Measurements from ENCODE around the gene ACSF3.

The ACSF3 gene

DNA sequence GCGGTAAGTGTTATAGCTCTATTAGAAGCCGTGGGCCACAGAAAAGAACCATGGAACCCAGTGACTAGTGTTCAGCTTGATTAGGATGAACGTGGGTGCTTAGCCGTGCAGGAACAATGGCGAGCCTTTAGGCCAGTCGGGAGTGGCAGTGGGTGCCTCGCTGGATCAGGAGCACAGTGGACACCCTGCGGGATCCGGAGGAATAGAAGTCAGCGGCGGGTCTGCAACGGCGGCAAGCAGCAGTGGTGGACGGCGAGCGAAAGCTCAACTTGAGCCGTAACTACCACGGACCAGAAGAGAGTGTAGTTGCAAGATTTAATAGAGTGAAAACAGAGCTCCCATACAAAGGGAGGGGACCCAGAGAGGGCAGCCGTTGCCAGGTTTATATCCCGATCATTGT is 40.6 kb downstream of the ACSF3 start:
- no peak for DNase-seq

DNA sequence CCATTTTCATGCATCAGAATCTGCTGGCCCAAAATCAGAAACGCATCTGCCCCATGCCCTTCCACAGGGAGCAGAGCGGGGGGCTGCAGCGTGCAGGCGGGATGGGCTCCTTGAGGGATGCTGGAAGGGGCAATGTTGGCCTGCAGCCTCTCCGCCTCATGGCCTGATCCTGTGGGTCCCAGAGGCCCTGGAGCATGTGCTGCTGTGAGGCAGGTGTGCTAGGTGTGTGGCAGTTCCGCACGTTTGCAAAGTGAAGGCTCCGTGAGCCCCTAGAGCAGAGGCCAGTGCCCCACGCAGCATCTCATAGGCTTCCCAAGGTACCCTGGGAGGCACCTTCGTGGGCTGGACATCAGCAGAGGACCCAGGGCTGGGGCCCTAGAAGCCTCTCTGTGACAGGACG is 41.5 kb downstream of the ACSF3 start:
- DNase-seq, result no peak

DNA sequence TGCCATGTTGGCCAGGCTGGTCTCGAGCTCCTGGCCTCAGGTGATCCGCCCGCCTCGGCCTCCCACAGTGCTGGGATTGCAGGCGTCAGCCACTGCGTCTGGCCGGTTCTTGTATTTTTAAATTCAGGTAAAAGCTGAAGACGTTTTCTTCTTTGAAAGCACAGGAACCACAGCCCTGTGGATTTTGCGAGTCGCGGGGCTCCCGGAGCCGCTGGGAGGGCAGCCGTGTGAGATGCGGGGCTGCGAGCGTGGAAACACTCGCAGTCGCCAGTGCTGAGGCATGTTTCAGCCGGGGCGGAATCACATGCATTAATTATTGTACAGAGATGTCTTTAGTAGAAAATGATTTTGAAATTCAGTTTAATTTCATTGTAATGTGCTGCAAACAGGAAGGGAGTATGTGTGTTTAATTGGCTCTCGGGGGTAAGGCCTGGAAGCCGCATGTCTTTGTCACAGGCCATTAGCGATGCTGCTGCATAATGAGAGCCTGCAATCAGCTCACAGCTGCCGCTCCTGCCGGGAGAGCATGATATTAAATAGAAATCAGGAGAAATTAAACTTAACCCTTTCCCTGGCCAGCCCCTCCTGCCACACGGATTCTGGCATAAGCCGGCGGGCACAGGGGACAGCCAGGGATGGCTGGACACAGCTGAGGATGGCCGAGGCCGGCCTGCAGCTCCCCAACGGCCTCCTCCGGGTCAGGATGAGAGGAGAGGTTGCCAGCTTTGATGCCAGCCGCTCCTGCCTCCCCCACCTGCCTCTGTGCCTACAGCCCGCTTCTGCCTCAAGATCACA is 42.5 kb downstream of the ACSF3 start:
- no peak for DNase-seq

DNA sequence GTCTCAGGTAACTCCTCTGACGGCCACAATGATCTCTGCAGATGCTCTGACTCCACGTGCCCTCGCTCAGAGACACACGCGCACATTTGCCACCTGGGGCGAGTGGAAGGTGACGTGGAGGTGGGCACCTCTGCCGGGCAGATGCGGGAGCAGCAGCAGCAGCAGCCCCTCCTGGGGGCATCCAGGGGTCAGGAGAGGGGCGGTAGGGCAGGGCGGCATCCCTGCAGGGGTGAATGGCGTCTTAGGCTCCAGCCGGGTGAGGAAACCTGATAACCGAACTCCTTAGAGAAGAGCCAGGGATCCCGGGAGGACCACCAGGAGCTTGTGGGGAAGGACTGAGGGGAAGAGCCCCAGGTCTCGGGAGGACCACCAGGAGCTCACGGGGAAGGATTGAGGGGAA is 43.3 kb downstream of the ACSF3 start:
- DNase-seq, result no peak

- DNase-seq, result no peak
Measured at GRCh38 chr16:89137666-89138512, 44.2 kb downstream of the ACSF3 start.

- no peak for DNase-seq
Measured at GRCh38 chr16:89138513-89138795, 44.8 kb downstream of the ACSF3 start.

- no peak for DNase-seq
Measured at GRCh38 chr16:89138843-89139520, 45.3 kb downstream of the ACSF3 start.

DNA sequence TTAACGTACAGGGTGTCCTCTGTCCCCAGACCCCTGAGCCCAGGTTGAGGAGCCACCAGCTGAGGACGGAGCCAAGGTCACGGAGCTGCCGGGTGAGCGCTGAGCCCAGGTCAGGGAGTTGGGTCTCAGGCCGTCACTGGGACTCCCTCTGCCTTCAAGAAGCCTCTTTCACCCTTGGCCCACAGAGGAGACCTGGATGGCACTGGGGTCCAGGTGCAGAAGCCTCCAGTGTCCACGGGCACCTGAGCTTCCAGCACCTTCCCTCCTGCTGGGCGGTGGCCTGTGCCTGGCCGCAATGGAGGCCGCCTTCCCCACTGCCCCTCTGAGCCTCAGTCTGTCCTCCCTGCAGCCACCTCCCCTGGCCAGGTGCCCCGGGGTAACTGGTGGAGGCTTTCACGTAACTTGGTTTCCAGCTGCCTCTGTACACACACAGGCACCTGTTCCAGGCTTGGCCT is 46.3 kb downstream of the ACSF3 start:
- DNase-seq, result no peak

- DNase-seq, result no peak
Measured at GRCh38 chr16:89140401-89140800, 46.7 kb downstream of the ACSF3 start.

DNA sequence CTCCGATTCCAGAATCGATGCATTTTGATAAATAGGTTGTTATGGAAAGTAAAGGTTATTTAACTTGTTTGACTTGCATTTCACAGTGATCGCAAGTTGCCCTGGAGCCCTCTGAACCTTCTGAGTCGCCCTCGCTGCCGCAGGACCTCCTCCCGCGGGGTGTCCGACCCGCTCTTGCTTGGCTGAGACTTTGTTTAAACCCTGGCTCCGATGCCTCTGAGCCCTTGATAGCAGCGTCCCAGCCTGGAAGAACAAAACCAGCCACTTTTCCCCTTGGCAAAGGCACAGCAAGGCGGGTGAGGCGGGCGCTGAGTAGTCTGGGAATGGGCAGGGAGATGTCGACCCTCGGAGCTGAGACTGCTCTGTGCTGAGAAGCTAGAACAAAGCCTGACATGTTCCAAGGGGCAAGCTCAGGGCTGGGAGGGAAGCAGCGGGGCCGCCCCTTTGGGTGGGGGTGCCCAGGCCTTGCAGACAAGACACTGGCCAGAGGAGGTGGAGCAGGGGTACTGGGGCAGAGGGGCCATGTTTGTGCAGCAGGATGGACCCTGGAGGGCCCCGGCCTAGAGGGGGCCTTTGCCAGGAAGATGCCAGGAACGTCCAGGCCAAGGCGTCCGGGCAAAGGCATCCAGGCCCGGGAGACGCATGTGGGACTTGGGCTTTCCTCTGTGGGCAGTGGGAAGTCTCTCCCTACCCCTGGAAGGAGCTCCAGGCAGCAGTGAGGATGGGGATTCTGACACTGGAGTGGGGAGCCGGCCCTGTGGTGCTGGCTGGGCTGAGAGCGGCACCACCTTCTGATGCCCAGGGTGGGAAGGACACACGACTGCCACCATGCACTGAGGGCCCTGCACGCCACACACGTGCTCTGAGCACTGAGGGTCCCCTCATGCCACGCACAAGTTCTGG is 47.6 kb downstream of the ACSF3 start:
- DNase-seq, result no peak

DNA sequence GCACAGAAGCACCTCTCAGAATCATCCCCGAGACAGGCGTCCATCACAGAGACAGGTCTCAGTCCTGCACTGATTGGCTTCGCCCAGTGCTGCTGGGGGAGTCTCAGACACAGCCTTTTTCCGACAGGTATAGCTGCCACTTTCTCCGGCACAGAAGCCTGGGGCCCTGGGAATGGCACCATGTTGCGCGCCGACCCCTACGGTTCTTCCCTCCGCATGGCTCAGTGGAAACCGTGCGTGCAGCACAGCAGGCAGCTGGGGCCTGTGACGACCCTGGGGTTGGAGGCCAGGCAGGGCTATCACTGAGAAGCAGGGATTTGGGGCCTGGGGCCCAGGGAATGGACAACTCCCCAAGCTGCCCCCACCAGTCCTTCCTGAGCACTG is 48.2 kb downstream of the ACSF3 start:
- DNase-seq, result no peak

DNA sequence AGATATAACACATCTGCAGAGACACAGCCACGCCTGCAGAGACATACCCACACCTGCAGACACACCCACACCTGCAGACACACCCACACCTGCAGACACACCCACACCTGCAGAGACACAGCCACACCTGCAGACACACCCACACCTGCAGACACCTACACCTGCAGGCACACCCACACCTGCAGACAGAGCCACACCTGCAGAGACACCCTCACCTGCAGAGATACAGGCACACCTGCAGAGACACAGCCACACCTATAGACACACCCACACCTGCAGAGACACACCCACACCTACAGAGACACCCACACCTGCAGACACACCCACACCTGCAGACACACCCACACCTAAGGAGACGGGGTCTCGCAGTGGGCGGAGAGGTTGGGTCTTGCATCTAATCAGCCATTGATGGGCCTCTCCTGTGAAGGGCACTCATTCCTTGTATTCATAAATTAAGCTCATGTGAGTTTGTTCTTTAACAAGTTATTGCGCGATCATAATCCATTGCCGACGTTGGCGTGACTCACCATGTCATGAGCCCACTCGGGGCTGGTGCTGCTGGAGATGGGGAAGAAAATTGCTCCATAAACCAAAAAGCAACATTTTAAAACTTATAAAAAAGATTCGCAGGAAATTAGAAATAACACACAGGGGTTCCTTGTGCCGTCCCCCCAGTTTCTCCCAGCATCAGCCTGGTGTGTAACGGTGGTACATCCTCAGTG is 49.0 kb downstream of the ACSF3 start:
- DNase-seq, result no peak

DNA sequence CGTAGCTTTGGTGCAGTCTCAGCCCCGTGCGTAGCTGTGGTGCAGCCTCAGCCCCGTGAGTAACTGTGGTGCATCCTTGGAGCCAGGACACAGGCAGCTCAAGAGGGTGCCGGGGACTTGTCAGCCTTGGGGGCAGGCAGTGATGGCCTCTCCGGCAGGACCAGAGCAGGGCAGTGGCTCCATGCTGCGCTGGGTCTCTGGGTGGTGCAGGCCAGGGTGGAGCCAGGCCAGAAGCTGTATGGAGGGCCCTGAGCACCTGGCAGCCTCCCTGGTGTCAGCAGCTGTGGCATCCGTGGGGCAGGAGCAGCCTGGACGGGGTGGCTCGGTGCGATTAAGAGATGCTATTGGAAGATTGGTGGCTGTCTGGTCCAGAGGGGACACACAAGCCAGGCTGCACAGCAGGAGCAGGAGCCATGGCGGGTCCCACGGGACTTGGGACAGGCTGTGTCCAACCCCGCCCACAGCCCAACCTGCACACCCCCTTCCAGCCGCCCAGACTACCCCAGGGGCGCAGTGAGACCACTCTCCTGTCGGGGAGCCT is 49.6 kb downstream of the ACSF3 start:
- no peak for DNase-seq

GRCh38 chr16:89143911-89144675 is 50.4 kb downstream of the ACSF3 start:
- no peak for DNase-seq

DNA sequence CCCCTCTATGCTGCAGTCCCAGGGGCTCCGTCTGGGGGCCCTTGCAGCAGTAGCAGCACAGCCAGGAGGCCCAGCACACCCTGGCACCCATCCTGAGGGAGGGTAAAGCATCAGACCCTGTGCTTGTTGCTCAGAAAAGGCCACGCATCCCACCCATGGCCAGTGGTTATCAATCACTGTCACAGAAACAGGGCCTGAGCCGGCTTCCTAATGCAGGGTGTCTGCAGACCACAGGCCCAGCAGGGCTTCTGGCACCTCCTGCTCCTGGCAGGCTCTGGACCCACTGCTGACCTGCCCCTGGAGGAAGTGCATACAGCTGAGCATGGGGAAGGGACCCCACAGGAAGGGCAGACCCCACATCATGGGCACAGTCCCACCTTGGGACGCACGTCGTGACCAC is 51.0 kb downstream of the ACSF3 start:
- DNase-seq, result no peak

- DNase-seq, result no peak
Measured at GRCh38 chr16:89145406-89146161, 51.9 kb downstream of the ACSF3 start.

- no peak for DNase-seq
Measured at GRCh38 chr16:89146211-89147005, 52.8 kb downstream of the ACSF3 start.

GRCh38 chr16:89147085-89147817 is 53.6 kb downstream of the ACSF3 start:
- DNase-seq, result no peak

DNA sequence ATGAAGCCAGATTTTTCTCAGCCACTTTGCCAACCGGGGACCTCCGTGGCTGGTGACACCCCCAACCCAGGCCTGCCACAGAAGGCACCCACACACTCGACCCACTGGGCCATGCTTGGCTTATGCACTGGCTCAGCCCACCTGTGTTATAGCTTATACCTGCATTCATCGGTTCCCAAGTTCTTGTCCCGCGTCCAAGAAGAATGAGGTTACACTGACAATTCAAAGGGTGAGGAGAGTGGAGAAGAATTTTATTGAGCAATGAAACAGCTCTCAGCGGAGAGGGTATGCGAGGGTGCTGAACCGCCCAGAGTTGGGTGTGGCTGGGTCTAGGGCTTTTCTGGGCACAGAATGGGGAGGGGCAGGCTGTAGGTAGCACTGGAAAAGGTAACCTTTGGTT is 55.7 kb downstream of the ACSF3 start:
- DNase-seq, result no peak

All from stimulated activated CD4-positive, alpha-beta T cell treated with anti-CD3 and anti-CD28 coated beads, Interleukin-4, amount 100 ng/mL, for 4 hours (primary cell).